Forelimb muscle (tissue), 1 donor: Measurements from ENCODE around the gene HES4. TPM values are rescaled to one million over a fixed set of nuclear protein-coding genes. Genes with fewer than 3 reads are reported as not detected.

Experiments used
- DNase-seq: peaks from one replicate; pipeline ENCODE4 v3.0.0-alpha.2; 2013; ENCODE audit warnings: low read depth
- polyA plus RNA-seq: library from polyadenylated mRNA; unstranded; fragments of 120-200 nt; gene quantifications from one replicate; pipeline ENCODE4 v1.2.1, GENCODE V29; 2013; ENCODE audit not compliant: insufficient read length

Gene HES4
- polyA plus RNA-seq: 19.9 TPM

GRCh38 chr1:999725-1000356 lies at the start of gene HES4:
Gene HES4, minus strand, starts transcription at chr1:1000097. Its CDS starts 124 bp downstream, at chr1:999973.
- no peak for DNase-seq

DNA sequence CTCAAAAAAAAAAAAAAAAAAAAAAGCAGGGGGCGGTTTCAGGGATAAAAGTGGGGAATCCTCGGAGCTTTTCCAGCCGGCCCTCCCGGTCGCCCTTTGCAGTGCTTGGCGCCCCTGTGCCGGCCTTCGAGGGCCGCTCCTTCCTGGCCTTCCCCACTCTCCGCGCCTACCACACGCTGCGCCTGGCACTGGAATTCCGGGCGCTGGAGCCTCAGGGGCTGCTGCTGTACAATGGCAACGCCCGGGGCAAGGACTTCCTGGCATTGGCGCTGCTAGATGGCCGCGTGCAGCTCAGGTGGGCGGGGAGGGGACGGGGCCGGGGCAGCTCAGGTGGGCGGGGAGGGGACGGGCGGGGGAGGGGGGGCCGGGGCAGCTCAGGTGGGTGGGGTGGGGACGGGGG lies 48.9 kb upstream of the HES4 start:
- no peak for DNase-seq

DNA sequence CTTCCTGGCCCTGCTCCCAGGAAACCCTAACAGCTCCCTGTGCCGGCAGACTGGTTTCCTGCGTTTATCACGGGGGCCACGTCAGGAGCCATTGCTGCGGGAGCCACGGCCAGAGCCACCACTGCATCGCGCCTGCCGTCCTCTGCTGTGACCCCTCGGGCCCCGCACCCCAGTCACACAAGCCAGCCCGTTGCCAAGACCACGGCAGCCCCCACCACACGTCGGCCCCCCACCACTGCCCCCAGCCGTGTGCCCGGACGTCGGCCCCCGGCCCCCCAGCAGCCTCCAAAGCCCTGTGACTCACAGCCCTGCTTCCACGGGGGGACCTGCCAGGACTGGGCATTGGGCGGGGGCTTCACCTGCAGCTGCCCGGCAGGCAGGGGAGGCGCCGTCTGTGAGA lies 48.1 kb upstream of the HES4 start:
- no peak for DNase-seq

- DNase-seq: no peak
These were observed 47.5 kb upstream of the HES4 start for GRCh38 chr1:1047407-1047806.

GRCh38 chr1:1046767-1047166 lies 46.9 kb upstream of the HES4 start:
- no peak for DNase-seq

DNA sequence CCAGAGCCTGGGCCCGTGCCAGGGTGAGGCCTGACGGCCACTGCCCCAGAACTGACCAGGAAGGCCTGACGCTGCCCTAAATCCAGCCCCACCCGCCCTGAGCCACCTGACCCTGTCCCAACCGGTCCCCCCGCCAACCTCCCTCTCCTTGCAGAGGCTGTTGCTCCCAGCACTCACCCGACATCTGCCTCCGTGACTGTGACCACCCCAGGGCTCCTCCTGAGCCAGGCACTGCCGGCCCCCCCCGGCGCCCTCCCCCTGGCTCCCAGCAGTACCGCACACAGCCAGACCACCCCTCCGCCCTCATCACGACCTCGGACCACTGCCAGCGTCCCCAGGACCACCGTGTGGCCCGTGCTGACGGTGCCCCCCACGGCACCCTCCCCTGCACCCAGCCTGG lies 46.3 kb upstream of the HES4 start:
- DNase-seq: no peak

GRCh38 chr1:1045129-1045528 lies 45.2 kb upstream of the HES4 start:
- DNase-seq: no peak

GRCh38 chr1:1044455-1045078 lies 44.7 kb upstream of the HES4 start:
- DNase-seq: no peak

DNA sequence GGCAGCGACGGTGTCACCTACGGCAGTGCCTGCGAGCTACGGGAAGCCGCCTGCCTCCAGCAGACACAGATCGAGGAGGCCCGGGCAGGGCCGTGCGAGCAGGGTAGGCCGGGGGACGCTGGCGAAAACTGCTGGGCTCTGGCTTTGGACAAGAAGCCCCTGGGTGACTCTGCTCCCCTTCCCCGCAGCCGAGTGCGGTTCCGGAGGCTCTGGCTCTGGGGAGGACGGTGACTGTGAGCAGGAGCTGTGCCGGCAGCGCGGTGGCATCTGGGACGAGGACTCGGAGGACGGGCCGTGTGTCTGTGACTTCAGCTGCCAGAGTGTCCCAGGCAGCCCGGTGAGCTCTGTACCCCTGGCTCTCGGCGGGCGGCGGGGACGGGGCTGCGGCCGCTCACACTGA lies 44.0 kb upstream of the HES4 start:
- no peak for DNase-seq

DNA sequence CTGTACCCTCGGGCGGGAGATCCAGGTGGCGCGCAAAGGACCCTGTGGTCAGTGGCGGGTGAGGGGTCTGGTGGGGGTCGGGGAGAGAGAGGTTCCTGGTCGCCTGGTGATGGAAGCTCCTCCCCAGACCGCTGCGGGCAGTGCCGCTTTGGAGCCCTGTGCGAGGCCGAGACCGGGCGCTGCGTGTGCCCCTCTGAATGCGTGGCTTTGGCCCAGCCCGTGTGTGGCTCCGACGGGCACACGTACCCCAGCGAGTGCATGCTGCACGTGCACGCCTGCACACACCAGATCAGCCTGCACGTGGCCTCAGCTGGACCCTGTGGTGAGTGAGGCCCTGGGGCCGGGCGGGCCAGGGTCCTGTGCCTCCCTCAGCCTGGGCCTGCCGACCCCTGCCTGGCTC lies 43.5 kb upstream of the HES4 start:
- DNase-seq: no peak

- no peak for DNase-seq
These were observed 42.9 kb upstream of the HES4 start for GRCh38 chr1:1042835-1043234.

DNA sequence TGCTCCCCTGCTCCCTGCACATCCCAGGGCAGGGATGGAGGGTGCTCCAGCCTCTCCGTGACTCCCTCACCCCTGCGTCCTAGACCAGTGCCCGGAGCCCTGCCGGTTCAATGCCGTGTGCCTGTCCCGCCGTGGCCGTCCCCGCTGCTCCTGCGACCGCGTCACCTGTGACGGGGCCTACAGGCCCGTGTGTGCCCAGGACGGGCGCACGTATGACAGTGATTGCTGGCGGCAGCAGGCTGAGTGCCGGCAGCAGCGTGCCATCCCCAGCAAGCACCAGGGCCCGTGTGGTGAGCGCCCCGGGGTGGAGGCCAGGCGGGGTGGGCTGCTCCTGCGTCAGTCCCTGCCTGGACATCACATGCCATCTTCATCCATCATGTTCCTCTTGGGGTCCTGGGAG lies 42.0 kb upstream of the HES4 start:
- DNase-seq: no peak

GRCh38 chr1:1041092-1041523 lies 41.2 kb upstream of the HES4 start:
- DNase-seq: no peak

GRCh38 chr1:1040004-1040991 lies 40.4 kb upstream of the HES4 start:
- DNase-seq: no peak

DNA sequence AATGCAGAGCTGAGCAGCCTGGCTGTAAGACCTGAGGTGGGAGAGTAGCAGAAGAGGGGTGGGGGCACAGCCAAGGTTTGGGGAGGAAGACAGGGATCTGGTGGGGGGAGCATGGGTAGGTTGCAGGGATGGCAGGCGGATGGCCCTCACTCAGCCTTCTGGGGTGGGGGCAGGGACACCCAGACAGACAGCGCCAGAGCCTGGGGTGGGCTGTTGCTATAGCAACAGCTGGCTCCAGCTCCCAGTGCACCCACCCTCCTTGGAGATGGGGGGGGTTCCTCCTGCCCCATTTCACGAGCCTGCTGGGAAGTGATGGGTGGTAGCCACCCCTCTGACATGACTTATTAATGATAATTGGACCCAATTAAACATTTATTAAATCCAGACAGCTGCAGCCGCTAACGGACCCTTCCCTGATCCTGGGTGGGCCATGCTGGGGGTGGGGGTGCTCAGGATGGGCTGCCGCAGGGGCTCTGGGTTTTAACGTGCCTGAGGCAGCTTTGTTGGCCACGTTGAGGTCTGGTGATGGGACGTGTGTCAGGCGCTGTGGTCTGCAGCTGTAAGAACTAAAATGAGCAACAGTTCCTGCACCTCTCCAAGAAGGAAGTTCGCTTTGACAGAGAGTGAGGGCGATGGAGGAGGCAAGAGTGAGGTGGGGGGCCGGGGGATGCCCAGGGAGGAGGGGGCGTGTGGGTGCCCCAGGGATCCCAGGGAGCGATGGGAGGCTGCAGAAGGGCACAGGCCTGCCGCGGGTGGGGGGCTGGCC lies 39.4 kb upstream of the HES4 start:
- no peak for DNase-seq

DNA sequence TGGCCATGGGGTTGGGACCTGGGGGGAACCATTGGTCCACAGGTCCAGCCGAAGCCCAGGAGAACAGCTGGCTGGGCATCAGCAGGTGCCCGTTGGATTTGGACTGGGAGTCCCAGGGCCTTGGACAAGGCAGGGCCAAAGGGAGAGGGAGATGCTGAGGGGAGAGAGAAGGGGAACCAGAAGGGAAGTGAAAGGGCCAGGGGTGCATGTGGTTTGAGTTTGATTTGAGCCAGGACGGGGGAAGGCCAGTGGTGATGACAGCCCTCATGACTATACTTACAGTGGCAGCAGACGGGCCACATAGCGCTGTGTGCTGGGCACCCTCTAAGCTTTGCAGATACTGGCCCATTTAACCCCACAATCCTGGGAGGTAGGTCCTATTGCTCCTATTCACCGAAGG lies 38.8 kb upstream of the HES4 start:
- DNase-seq: no peak

DNA sequence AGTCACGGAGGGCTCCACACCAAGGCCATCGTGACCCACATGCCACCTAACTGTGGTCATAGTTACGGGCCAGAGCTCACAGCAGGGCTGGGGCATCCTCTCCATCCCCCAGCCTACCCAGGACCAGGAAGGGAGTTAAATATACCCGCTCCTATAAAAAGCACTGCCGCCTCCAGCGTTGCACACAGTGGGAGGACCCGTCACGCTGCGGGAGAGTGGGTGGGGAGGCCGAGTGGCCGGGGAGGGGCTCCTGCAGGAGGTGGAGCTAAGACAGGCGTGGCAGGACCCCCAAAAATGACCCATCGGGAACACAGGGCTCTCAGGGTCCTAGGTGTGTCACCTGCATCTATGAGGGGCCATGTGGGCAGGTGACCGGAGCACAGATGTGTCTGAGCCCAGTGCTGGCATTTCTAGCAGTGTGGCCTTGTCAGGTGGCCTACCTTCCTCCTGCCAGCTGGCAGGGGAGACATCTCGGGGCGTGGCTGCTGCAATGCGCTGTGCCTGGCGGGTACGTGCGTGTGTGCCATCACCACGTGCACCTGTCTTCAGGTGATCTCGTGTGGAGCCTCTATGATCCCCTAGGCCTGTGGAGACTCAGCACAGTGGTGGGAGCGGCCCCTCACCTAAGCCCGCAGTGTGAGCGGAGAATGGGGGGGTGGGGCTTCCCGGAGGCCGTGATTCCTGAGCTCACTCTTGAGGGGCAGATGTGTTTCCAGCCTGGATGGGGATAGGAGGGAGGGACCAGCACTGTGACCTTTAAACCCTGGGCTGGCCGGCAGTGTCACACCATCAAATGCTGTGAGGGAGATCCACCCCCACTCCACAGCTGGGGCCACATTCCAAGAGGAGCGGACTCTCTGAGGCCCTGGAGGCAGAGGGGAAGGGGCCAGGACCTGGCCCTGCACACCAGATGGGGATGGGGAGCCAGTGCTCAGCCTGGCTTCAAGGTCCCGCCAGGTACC lies 37.8 kb upstream of the HES4 start:
- DNase-seq: no peak

- no peak for DNase-seq
These were observed 35.5 kb upstream of the HES4 start for GRCh38 chr1:1035291-1035943.

GRCh38 chr1:1034439-1034781 lies 34.5 kb upstream of the HES4 start:
- DNase-seq: no peak

- DNase-seq: no peak
These were observed 34.0 kb upstream of the HES4 start for GRCh38 chr1:1033731-1034438.
